Measurements from ENCODE around the gene KRTAP1-4. TPM values are rescaled to one million over a fixed set of nuclear protein-coding genes. Genes with fewer than 3 reads are reported as not detected.

Gene KRTAP1-4
- total RNA-seq, 6 experiments from 2014 or later = not detected

DNA sequence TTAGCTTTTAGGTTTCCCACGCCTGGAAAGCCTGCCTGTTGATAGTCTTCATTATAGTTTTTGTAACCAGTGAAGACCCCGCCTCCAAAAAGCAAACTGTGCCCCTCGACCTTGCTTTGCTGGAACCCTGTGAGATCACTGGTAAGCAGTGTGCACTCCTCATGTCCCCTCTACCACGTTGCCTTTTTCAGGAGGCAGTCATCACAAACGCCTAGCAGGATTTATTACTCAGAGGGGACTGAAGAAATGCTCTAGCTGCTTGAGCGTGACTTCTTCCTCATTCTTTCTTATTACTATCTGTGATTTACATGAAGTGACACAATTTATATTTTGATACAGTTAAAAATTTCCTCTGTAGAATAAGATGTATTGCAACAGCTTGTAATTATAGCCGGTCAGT is 14.5 kb downstream of the KRTAP1-4 start:
- Histone ChIP-seq H3K27me3 (no peaks in the 10 kb centered on the region), H3K27ac (no peak overlapping the region), H3K36me3 (no peaks in the 10 kb centered on the region), H3K9me3 (no peaks in the 10 kb centered on the region), H3K4me3 (no peak overlapping the region), H3K4me1 (no peaks in the 10 kb centered on the region)
- no peak for TF ChIP-seq POLR2A (IDR thresholded peaks at IDR 0.05)
- TF ChIP-seq, protein P1, sequence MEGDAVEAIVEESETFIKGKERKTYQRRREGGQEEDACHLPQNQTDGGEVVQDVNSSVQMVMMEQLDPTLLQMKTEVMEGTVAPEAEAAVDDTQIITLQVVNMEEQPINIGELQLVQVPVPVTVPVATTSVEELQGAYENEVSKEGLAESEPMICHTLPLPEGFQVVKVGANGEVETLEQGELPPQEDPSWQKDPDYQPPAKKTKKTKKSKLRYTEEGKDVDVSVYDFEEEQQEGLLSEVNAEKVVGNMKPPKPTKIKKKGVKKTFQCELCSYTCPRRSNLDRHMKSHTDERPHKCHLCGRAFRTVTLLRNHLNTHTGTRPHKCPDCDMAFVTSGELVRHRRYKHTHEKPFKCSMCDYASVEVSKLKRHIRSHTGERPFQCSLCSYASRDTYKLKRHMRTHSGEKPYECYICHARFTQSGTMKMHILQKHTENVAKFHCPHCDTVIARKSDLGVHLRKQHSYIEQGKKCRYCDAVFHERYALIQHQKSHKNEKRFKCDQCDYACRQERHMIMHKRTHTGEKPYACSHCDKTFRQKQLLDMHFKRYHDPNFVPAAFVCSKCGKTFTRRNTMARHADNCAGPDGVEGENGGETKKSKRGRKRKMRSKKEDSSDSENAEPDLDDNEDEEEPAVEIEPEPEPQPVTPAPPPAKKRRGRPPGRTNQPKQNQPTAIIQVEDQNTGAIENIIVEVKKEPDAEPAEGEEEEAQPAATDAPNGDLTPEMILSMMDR (IDR thresholded peaks at IDR 0.05) = no peak
- WGBS (ENCODE audit: insufficient coverage, low coverage, low lambda C conversion rate, missing lambda C conversion rate) = 52% methylated on average over 7 of the region's 7 CpGs
- DNase-seq (no peak), ATAC-seq (no peak)
- intact Hi-C loops (cut with DNase I) = no loop called here

DNA sequence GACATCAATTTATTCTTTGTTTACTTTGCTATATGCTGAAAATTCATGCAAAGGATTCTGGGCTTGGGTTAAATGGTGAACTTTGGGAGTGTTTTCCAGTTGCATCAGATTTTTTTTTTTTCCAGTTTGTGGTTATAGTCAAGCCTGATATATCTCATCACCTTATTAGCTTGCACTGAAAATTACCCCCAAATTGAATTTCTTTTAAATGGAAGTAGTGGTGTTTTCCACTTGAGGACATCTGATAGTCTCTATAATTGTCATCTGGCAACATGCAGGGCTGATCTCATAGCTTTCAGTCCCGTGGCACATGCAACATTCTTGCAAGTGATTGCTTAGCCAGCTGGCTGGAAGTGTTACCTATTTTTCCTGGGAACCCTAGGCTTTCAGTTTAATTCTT is 16.4 kb downstream of the KRTAP1-4 start:
- DNase-seq (no peak), ATAC-seq (no peak)
- intact Hi-C loops (cut with DNase I) = no loop called here
- TF ChIP-seq, protein P1 (IDR thresholded peaks at IDR 0.05) = no peak
- TF ChIP-seq POLR2A (IDR thresholded peaks at IDR 0.05) = no peak
- no peaks in the 10 kb centered on the region for H3K4me1 ChIP-seq
- no peaks in the 10 kb centered on the region for H3K36me3 ChIP-seq
- 18% methylated on average over 1 of the region's 1 CpG for WGBS (ENCODE audit: insufficient coverage, low coverage, low lambda C conversion rate, missing lambda C conversion rate)
- H3K4me3 ChIP-seq = no peak overlapping the region
- no peaks in the 10 kb centered on the region for H3K9me3 ChIP-seq
- H3K27ac ChIP-seq = no peak overlapping the region
- no peaks in the 10 kb centered on the region for H3K27me3 ChIP-seq

DNA sequence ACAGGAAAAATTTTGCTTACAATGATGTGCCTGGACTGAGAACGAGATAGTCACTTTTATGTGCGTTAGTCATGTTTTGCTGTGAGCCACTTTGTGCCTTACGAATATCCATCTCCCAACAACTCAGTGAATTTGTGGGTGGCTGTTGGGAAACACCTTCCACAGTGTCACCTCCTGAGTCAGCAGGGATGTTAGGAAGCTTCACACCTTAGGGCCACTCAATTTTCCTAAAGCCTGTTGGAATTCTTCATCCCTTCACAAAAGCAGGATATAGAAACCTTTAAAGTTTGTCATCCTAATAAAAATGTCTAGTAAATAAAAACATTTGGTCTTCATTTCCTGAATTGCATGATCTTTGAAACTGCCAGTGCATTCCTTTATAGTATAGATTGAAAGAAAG is 16.8 kb downstream of the KRTAP1-4 start:
- WGBS (ENCODE audit: insufficient coverage, low coverage, low lambda C conversion rate, missing lambda C conversion rate) = 67% methylated on average over 3 of the region's 3 CpGs
- TF ChIP-seq POLR2A (IDR thresholded peaks at IDR 0.05) = no peak
- TF ChIP-seq, protein P1 (IDR thresholded peaks at IDR 0.05) = no peak
- H3K27me3 ChIP-seq = no peaks in the 10 kb centered on the region
- ATAC-seq = no peak
- H3K36me3 ChIP-seq = no peaks in the 10 kb centered on the region
- no peaks in the 10 kb centered on the region for H3K4me1 ChIP-seq
- intact Hi-C loops (cut with DNase I) = no loop called here
- H3K4me3 ChIP-seq = no peak overlapping the region
- no peaks in the 10 kb centered on the region for H3K9me3 ChIP-seq
- no peak for DNase-seq
- no peak overlapping the region for H3K27ac ChIP-seq

DNA sequence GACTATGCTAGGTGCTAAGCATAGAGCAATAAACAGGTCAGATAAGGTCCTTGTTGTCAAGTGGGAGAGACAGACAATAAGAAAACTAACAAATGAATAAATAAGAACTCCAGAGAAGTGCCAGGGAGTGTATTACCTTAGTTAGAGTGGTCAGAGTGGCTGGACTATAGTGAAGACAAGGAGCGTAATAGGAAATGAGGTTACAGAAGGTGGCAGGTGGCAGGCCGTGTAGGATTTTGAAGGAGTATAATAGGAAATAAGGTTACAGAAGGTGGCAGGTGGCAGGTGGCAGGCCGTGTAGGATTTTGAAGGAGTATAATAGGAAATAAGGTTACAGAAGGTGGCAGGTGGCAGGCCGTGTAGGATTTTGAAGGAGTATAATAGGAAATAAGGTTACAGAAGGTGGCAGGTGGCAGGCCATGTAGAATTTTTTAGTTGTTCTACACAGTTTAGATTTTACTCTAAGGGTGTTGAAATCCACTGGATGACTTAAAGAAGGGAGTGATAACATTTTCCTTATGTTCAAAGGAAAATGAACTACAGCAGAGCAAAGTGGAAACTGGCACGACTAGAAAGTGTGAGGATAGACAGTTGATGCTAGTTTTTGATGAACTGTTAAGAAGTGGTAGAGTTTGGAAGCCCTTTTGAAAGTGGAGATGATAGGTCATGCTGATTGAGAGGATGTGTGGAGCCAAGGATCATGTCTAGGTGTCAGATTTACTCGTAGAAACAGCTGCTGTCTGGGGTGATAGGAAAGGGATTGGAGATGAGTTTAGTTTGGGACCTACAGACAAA is 17.5 kb downstream of the KRTAP1-4 start:
- Histone ChIP-seq H3K9me3 (no peaks in the 10 kb centered on the region), H3K36me3 (no peaks in the 10 kb centered on the region), H3K4me1 (no peaks in the 10 kb centered on the region), H3K4me3 (no peak overlapping the region), H3K27me3 (no peaks in the 10 kb centered on the region), H3K27ac (no peak overlapping the region)
- DNase-seq (no peak), ATAC-seq (no peak)
- TF ChIP-seq POLR2A (IDR thresholded peaks at IDR 0.05) = no peak
- TF ChIP-seq, protein P1 (IDR thresholded peaks at IDR 0.05) = no peak
- intact Hi-C loops (cut with DNase I) = no loop called here
- WGBS (ENCODE audit: insufficient coverage, low coverage, low lambda C conversion rate, missing lambda C conversion rate) = 67% methylated on average over 6 of the region's 6 CpGs

Measured in right lobe of liver (tissue), 6 donors.